ENCODE results near the gene SERPINE1. TPM values are rescaled to one million over a fixed set of nuclear protein-coding genes. Genes with fewer than 3 reads are reported as not detected.

Gene SERPINE1
- total RNA-seq, 1 experiment from 2014 or later, result 73.4 TPM

DNA sequence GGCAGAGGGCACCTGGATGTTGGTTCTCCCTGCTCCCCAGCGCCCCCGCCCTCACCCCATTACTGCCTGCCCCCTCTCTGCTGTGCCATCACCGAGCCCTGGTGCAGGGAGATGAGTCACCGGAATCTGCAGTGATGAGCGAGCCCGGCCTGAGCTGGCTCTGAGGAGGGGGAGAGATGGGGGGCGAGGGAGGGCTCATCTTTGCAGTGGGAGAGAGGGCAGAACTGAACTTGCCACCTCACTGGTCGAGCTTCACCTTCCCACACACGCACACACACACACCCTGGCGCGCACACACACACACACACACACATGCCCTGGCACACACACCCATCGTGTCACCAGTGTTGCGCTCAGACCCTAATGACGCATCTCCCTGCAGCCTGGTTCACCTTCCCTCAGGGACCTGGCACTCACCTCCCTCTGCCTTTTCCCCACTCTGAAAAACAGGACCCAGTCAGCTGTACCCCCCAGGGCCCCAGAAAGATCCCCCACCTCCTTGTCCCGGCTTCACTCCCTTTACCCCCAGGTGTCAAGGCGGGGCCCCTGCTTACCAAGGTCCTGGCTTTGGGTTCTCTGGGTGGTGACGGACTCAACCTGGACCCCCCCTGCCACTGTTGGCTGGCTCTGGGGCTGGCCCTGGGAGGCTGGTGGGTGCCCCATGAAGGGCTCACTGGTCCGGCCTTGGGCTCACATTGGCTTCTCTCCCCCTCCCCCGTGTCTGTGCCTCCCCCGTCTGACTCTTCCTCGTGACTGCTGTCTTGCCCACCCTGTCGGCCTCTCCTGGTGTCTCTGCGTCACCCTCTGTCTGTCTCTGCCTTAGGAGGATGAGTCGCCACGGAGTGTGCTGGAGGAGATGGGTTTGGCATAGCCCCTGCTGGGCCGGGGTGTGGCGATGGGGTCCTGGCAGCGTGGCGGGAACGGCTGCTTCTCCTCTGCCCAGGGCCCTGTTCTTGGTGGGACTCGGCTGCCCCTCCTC is 33.1 kb downstream of the SERPINE1 start:
- Histone ChIP-seq H3K4me3 (no peak overlapping the region), H3K27me3 (peaks cover 11% of the 10 kb centered on the region), H3K36me3 (no peaks in the 10 kb centered on the region), H3K9me3 (no peaks in the 10 kb centered on the region)
- DNase-seq, result peak; percentile 62

DNA sequence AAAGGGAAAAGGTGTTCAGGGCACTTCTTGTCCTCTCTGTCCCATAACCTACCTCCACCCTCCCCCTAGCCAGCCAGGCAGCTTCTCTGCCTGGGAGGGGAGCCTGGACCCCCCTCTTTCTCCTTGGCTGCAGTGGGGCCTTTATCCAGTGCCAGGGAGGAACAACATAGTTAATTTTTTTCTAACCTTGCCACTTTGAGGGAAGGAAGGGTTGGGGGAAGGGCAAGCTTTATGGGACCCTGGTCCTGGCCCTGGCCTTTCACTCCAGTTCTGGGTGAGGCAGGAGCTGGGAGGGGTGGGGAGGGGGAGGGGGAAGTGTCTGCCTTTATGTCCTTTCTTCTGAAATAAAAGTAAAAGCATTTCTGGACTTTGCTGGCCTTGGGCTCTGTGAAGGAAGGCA is 34.0 kb downstream of the SERPINE1 start:
- Histone ChIP-seq H3K36me3 (no peaks in the 10 kb centered on the region), H3K27me3 (peaks cover 17% of the 10 kb centered on the region), H3K9me3 (no peaks in the 10 kb centered on the region), H3K4me3 (no peak overlapping the region)
- DNase-seq, result no peak

GRCh38 chr7:101161692-101162471 is 35.0 kb downstream of the SERPINE1 start:
- Histone ChIP-seq H3K27me3 (peaks cover 19% of the 10 kb centered on the region), H3K9me3 (no peaks in the 10 kb centered on the region), H3K4me3 (no peak overlapping the region), H3K36me3 (no peaks in the 10 kb centered on the region)
- DNase-seq, result no peak

- no peaks in the 10 kb centered on the region for H3K9me3 ChIP-seq
- H3K27me3 ChIP-seq, result peaks cover 19% of the 10 kb centered on the region
- no peak overlapping the region for H3K4me3 ChIP-seq
- no peaks in the 10 kb centered on the region for H3K36me3 ChIP-seq
- peak; percentile 53 for DNase-seq
Observed at GRCh38 chr7:101162551-101163278, 35.8 kb downstream of the SERPINE1 start.

DNA sequence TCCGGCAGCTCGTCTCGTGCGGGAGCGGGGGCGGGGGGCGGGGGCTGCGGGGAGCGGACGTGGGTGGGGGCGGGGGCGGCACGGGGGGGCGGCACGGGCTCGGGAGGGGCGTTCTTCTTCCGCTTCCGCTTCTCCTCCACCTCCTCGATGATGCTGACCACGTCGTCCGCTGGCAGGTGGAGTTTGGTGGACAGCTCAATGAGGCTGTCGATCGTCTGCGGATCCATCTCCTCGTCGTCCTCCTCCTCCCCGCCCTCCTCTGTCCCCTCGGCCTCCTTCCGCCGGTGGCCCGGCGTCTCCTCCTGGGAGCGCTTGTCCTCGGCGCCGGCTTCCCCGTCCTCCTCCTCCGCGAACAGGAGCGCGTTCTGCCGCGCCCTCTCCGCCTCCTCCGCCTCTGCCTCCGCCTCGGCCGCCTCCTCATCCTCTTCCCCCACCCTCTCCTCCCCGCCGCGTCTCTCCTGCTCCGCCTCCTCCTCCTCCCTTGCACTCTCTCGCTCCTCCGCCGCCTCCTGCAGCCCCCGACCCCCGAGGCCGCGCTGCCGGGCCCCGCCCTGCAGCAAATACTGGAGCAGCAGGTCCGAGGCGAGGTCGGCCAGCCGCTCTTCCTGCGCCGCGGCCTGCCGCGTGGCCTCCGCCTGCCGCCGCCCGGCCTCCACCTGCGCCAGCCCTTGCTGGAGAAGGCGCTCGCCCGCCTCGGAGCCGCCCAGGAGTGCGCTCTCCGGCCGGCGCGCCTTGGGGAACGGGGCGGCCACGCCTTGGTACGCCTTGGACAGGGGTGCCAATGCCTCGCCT is 36.6 kb downstream of the SERPINE1 start:
- Histone ChIP-seq H3K9me3 (no peaks in the 10 kb centered on the region), H3K36me3 (no peaks in the 10 kb centered on the region), H3K27me3 (peaks cover 19% of the 10 kb centered on the region), H3K4me3 (peak overlapping the region; percentile 36)
- peak; percentile 38 for DNase-seq

DNA sequence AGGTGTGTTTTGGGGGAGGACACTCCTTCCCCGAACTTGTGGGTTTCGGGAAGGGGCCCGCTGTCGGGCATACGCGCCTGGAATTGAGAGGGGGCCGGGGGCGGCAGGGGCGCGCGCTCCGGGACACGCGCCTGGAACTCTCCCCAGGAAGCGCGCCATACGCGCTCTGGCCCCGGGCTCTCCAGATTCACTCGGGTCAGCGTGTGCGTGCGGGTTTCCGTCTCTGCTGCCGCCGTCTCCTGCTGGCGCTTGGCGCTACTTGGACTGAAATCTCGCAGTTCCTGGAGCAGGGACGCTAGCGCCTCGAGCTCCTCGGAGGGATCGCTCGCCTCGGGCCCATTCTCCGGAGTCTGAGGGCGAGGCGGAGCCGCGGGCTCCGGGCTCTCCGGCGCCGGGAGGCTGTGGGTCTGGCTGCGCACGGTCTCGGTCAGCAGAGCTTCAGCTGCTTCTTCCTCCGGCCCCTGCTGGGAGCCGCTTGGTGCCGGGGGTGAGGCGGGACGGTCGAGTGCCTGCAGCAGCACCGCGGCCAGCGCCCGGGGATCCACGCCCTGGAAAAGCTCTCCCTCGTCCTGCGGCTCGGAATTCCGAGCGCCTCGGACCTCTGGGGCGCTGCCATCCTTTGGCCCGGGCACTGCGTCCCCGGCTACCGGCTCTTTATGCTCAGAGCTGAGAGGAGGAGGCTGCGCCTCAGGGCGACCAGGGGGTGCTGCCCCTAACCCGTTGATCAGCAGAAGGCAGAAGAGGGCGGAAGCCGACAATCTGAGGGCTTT is 37.4 kb downstream of the SERPINE1 start:
- DNase-seq, result peak; percentile 60
- Histone ChIP-seq H3K36me3 (no peaks in the 10 kb centered on the region), H3K4me3 (peak overlapping the region; percentile 36; the same call in 1 of the 2 replicates), H3K9me3 (no peaks in the 10 kb centered on the region), H3K27me3 (peaks cover 19% of the 10 kb centered on the region)

DNA sequence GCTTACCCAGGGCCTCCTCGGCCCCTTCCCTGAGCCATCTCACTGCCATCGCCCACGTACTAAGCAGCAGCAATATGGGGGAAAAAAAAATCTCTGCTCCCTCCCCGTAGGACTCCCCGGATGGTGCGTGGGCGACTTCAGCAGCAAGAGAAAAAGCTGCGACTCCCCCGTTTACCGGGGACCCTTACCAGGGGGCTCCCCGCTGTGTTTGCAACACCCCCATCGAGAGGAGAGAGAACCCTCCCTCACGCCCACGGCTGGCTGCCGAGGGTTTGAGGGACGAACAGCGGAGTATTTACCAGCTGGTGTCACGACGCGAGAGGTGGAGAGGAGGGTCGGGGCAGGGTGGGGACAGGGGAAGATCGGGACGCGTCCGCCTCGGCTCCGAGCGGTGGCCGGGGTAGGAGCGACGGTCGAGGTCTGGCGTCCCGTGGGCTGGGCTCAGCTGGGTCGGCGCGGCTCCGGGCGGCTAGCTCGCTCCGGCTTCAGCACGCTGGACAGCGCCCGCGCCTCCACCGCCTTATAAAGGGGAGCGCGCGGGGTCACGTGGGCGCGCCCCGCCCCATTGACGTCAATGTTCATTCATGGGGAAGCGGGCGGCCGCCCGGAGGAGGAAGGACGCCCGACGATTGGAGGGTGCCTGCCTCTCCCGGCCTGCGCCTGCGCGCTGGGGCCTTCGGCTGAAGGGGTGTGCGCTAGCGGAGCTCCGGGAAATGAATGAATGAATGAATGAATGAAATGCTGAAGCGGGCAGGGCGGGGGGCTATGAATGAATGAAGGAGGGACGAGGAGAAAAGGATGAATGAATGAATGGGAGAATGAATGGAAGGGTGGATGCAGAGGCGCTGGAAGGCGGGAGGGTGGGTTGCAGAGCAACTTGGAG is 38.4 kb downstream of the SERPINE1 start, which contains the start of gene VGF:
VGF (minus strand) TSS at position 495 of the 883 bp plus-strand sequence. CDS start 726 bp downstream, outside the sequence.
- no peaks in the 10 kb centered on the region for H3K9me3 ChIP-seq
- no peak within 1 kb of the TSS; the same call in 1 of the 2 replicates for H3K4me3 ChIP-seq
- peaks cover 28% of the 10 kb centered on the region for H3K27me3 ChIP-seq
- peak; percentile 74 for DNase-seq
- no peaks in the 10 kb centered on the region for H3K36me3 ChIP-seq

- peaks cover 34% of the 10 kb centered on the region for H3K27me3 ChIP-seq
- DNase-seq, result no peak
- H3K9me3 ChIP-seq, result no peaks in the 10 kb centered on the region
- no peaks in the 10 kb centered on the region for H3K36me3 ChIP-seq
- H3K4me3 ChIP-seq, result no peak overlapping the region
Observed at GRCh38 chr7:101165958-101166647, 39.2 kb downstream of the SERPINE1 start.

GRCh38 chr7:101166648-101166908 is 39.7 kb downstream of the SERPINE1 start:
- no peak for DNase-seq
- H3K36me3 ChIP-seq, result no peaks in the 10 kb centered on the region
- H3K27me3 ChIP-seq, result peaks cover 37% of the 10 kb centered on the region
- no peaks in the 10 kb centered on the region for H3K9me3 ChIP-seq
- no peak overlapping the region for H3K4me3 ChIP-seq

GRCh38 chr7:101166909-101167644 is 40.2 kb downstream of the SERPINE1 start:
- H3K36me3 ChIP-seq, result no peaks in the 10 kb centered on the region
- DNase-seq, result no peak
- no peak overlapping the region for H3K4me3 ChIP-seq
- H3K9me3 ChIP-seq, result no peaks in the 10 kb centered on the region
- peaks cover 42% of the 10 kb centered on the region for H3K27me3 ChIP-seq

- H3K4me3 ChIP-seq, result no peak overlapping the region
- no peak for DNase-seq
- H3K27me3 ChIP-seq, result peaks cover 50% of the 10 kb centered on the region
- H3K9me3 ChIP-seq, result no peaks in the 10 kb centered on the region
- H3K36me3 ChIP-seq, result no peaks in the 10 kb centered on the region
Observed at GRCh38 chr7:101167645-101168411, 40.9 kb downstream of the SERPINE1 start.

- Histone ChIP-seq H3K4me3 (no peak overlapping the region), H3K9me3 (no peaks in the 10 kb centered on the region), H3K27me3 (peaks cover 55% of the 10 kb centered on the region), H3K36me3 (no peaks in the 10 kb centered on the region)
- no peak for DNase-seq
Observed at GRCh38 chr7:101168412-101169049, 41.6 kb downstream of the SERPINE1 start.

All from MG63 (cell line).